A673 (cell line): Measurements from ENCODE around the gene SCN2A. TPM values are rescaled to one million over a fixed set of nuclear protein-coding genes. Genes with fewer than 3 reads are reported as not detected.

Experiments
- BruUV-seq: library from RNA; stranded (reverse); fragments of 400-500 nt; replicated peaks from 2 replicates; lab custom pipeline; 2021; lab: Mats Ljungman, UMichigan
- CTCF ChIA-PET: fragments of 300-600 bp; sonication (Branson Sonifier 250); formaldehyde crosslinking; loops from one replicate; lab custom pipeline; 2022; ENCODE audit warnings: antibody characterized with exemption; lab: Charles Lee
- POLR2A ChIA-PET: fragments of 300-600 bp; sonication (Branson Sonifier 250); formaldehyde crosslinking; loops from one replicate; lab custom pipeline; 2022; ENCODE audit warnings: antibody characterized with exemption; ENCODE audit not compliant: low non-redundant PET; lab: Charles Lee
- DNase-seq: peaks from one replicate; pipeline ENCODE4 v3.0.0-alpha.2; 2015; ENCODE audit warnings: low spot score
- H3K27ac ChIP-seq: fragments of 200-600 bp; sonication (generic); 2 replicates; pipeline ENCODE4 v1.5.1; 2016; ENCODE audit warnings: mixed run types, low read depth, mild to moderate bottlenecking, mixed read lengths, antibody characterized with exemption, low read length; ENCODE audit not compliant: poor library complexity, severe bottlenecking
- H3K27me3 ChIP-seq: fragments of 200-600 bp; sonication (generic); replicated peaks from 2 replicates; pipeline ENCODE4 v1.6.1; 2017; ENCODE audit warnings: mixed run types, low read depth, mild to moderate bottlenecking, mixed read lengths, antibody characterized with exemption, low read length; ENCODE audit not compliant: insufficient read depth, poor library complexity
- H3K36me3 ChIP-seq: fragments of 200-600 bp; sonication (generic); 2 replicates; pipeline ENCODE4 v1.6.1; 2016; ENCODE audit warnings: mixed run types, mild to moderate bottlenecking, mixed read lengths, antibody characterized with exemption, low read length; ENCODE audit not compliant: insufficient read depth, poor library complexity, severe bottlenecking
- H3K4me1 ChIP-seq: fragments of 200-600 bp; sonication (generic); 2 replicates; pipeline ENCODE4 v1.6.1; 2017; ENCODE audit warnings: mixed run types, mild to moderate bottlenecking, mixed read lengths, antibody characterized with exemption, low read length; ENCODE audit not compliant: insufficient read depth, poor library complexity, severe bottlenecking
- H3K4me3 ChIP-seq: fragments of 200-600 bp; sonication (generic); 2 replicates; pipeline ENCODE4 v1.5.1; 2016; ENCODE audit warnings: low read depth, mixed run types, mild to moderate bottlenecking, mixed read lengths, low read length; ENCODE audit not compliant: poor library complexity, severe bottlenecking
- H3K9me3 ChIP-seq: fragments of 200-600 bp; sonication (generic); 2 replicates; pipeline ENCODE4 v1.6.1; 2016; ENCODE audit warnings: mixed run types, low read depth, mild to moderate bottlenecking, mixed read lengths, antibody characterized with exemption, low read length; ENCODE audit not compliant: poor library complexity, severe bottlenecking
- EZH2 ChIP-seq: fragments of 200-600 bp; sonication (generic); IDR thresholded peaks from 2 replicates; pipeline ENCODE4 v1.6.1; 2017; ENCODE audit warnings: borderline replicate concordance, low read depth, mild to moderate bottlenecking, mixed read lengths, antibody characterized with exemption, low read length; ENCODE audit not compliant: poor library complexity, severe bottlenecking
- intact Hi-C: fragments of 100-400 bp; cut with micrococcal nuclease; formaldehyde crosslinking; loops from one replicate; pipeline ENCODE4 v1.10.0; 2022; ENCODE audit not compliant: unreplicated experiment
- total RNA-seq: library from RNA; stranded (reverse); gene quantifications from 2 replicates; pipeline ENCODE4 v1.2.3, GENCODE V29; 2021
- TF ChIP-seq, protein P1 (sequence below): fragments of 300-800, 200-600 bp; sonication (generic); conservative IDR thresholded peaks from 2 replicates; pipeline ENCODE4 v1.5.1; 2017; ENCODE audit warnings: low read depth, mild to moderate bottlenecking, antibody characterized with exemption, low read length, moderate library complexity, mixed read lengths

SCN2A gene
- total RNA-seq, 1 experiment from 2014 or later, result 0.73 TPM

DNA sequence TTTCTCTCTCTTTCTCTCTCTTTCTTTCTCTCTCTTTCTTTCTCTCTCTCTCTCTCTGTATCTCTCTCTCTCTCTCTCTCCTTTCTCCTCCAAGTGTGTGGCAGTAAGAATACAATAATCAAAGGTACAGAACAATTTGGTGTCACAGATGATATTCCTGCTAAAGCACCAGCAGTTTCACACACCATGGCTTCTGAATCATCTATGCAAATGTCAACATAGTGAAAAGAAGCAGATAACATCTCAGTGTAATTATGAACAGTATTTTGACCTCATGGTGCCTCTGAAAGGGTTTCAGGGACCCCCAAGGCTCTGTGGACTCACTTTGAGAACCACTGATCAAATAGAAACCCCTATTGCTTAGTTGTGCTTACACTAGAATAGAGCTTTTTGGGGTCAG, 191.8 kb downstream of the SCN2A start:
- POLR2A ChIA-PET, result no interaction called here
- CTCF ChIA-PET, result no interaction called here
- intact Hi-C loops, result no loop called here
- Histone ChIP-seq H3K4me3 (no peak overlapping the region), H3K27ac (no peak overlapping the region), H3K9me3 (no peaks in the 10 kb centered on the region), H3K27me3 (no peaks in the 10 kb centered on the region), H3K4me1 (peaks cover 24% of the 10 kb centered on the region), H3K36me3 (no peaks in the 10 kb centered on the region)
- no peak for DNase-seq
- no TSS peak for BruUV-seq
- no peak for TF ChIP-seq EZH2
- TF ChIP-seq, protein P1, sequence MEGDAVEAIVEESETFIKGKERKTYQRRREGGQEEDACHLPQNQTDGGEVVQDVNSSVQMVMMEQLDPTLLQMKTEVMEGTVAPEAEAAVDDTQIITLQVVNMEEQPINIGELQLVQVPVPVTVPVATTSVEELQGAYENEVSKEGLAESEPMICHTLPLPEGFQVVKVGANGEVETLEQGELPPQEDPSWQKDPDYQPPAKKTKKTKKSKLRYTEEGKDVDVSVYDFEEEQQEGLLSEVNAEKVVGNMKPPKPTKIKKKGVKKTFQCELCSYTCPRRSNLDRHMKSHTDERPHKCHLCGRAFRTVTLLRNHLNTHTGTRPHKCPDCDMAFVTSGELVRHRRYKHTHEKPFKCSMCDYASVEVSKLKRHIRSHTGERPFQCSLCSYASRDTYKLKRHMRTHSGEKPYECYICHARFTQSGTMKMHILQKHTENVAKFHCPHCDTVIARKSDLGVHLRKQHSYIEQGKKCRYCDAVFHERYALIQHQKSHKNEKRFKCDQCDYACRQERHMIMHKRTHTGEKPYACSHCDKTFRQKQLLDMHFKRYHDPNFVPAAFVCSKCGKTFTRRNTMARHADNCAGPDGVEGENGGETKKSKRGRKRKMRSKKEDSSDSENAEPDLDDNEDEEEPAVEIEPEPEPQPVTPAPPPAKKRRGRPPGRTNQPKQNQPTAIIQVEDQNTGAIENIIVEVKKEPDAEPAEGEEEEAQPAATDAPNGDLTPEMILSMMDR, result no peak

DNA sequence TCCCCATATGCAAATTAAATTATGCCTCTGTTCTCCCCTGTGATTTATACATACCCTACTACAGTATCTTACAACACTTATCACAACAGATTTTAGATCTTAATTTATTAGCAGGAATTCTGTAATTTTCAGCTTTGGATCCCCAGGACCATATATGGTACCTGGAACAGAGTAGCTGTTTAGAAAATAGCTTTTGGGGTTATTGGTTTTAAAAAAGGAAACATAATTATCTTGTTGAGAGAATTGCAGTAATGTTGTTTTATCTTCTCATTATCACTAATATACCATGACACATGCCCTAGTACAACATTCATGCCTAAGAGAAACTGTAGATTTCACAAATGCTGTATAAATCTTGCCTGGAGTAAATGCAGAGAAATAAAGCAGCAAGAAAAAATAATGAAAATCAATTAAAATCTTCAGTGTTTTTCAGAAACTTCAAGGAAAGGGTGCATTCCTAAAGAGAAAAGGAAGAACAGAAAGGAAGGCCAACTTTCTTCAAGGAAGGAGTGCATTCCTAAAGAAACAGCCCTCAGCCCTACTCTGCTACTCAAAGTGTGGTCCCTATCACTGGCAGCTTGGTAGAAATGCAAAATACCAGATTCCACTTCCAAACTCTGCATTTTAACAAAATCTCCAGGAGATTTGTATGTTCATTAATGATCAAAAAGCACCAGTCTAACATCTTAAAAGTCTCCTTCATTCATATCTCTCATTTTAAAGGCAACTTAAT, 193.2 kb downstream of the SCN2A start:
- Histone ChIP-seq H3K9me3 (no peaks in the 10 kb centered on the region), H3K27ac (peak overlapping the region; percentile 27), H3K36me3 (no peaks in the 10 kb centered on the region), H3K4me3 (no peak overlapping the region), H3K27me3 (no peaks in the 10 kb centered on the region), H3K4me1 (peaks cover 24% of the 10 kb centered on the region)
- no peak for DNase-seq
- POLR2A ChIA-PET, result no interaction called here
- CTCF ChIA-PET, result no interaction called here
- no TSS peak for BruUV-seq
- TF ChIP-seq, protein P1, result no peak
- no peak for TF ChIP-seq EZH2
- intact Hi-C loops, result no loop called here

DNA sequence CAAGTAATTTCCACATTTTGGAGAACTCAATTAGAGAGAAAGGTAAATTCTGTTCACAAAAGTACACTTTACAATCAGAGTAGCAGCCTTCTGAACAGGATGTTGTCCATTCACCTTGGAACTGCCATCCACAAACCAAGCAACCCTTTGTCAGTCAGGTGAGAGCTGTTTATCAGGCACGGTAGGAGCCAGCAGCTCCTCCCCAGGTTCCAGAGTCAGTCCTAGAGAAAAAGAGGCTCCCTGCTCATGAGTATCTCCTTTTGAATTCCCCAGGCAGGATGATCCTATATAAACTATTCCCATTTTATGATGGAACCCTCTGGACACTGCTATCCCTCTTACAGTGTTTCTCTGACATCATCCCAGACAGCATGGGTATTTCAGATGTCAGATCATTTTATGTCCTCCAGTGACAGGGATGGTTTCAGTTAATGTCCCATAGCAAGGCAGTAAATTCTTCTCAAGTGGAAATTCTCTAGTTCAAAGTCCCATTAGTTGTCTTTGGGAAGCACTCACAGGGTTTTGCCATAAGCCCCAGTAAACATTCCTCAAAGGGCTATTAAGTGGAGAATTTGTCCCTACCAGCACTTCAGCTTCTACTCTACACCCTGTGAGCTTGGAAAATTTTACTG, 195.8 kb downstream of the SCN2A start:
- ChIA-PET CTCF (no interaction called here), POLR2A (no interaction called here)
- BruUV-seq, result no TSS peak
- H3K9me3 ChIP-seq, result no peaks in the 10 kb centered on the region
- TF ChIP-seq, protein P1, result no peak
- no peak for TF ChIP-seq EZH2
- peaks cover 32% of the 10 kb centered on the region for H3K4me1 ChIP-seq
- intact Hi-C loops, result no loop called here
- no peak for DNase-seq
- no peak overlapping the region for H3K4me3 ChIP-seq
- no peak overlapping the region for H3K27ac ChIP-seq
- no peaks in the 10 kb centered on the region for H3K27me3 ChIP-seq
- no peaks in the 10 kb centered on the region for H3K36me3 ChIP-seq
